GM23338 (cell line): ENCODE results near the gene GIGYF2. TPM values are rescaled to one million over a fixed set of nuclear protein-coding genes. Genes with fewer than 3 reads are reported as not detected.
"Not testable (repeated sequence)": the region's sequence is repeated elsewhere in the genome, so short reads cannot be mapped to it uniquely, and the experiment has no call there.

Experiments used
- ATAC-seq: fragments of 200-7000 bp; cut with Tn5 transposase; 3 replicates; pipeline ENCODE4 v1.9.1; 2020
- DNase-seq: peaks from one replicate; pipeline ENCODE4 v3.0.0-alpha.2; 2015; ENCODE audit warnings: low spot score
- H2AFZ ChIP-seq: fragments of 200-600 bp; sonication (generic); 2 replicates; pipeline ENCODE4 v1.8.0; 2016; ENCODE audit warnings: antibody characterized with exemption, mild to moderate bottlenecking, moderate library complexity
- H3F3A ChIP-seq: fragments of 200-600 bp; sonication (generic); replicated peaks from 2 replicates; pipeline ENCODE4 v1.8.0; 2017; ENCODE audit warnings: antibody characterized with exemption, mixed run types, low read depth
- H3K27ac ChIP-seq: fragments of 200-600 bp; sonication (generic); 2 replicates; pipeline ENCODE4 v1.6.1; 2016; ENCODE audit warnings: low read depth
- H3K27me3 ChIP-seq: fragments of 200-600 bp; sonication (generic); 2 replicates; pipeline ENCODE4 v1.8.0; 2016; ENCODE audit warnings: mild to moderate bottlenecking, mixed run types, moderate library complexity; ENCODE audit not compliant: insufficient read depth
- H3K36me3 ChIP-seq: fragments of 200-600 bp; sonication (generic); 2 replicates; pipeline ENCODE4 v1.8.0; 2016; ENCODE audit warnings: mild to moderate bottlenecking; ENCODE audit not compliant: insufficient read depth
- H3K4me1 ChIP-seq: fragments of 200-600 bp; sonication (generic); 2 replicates; pipeline ENCODE4 v1.8.0; 2016; ENCODE audit warnings: mild to moderate bottlenecking, moderate library complexity; ENCODE audit not compliant: insufficient read depth
- H3K4me2 ChIP-seq: fragments of 200-600 bp; sonication (generic); 2 replicates; pipeline ENCODE4 v1.7.1; 2017; ENCODE audit warnings: mixed run types
- H3K4me3 ChIP-seq: fragments of 200-600 bp; sonication (generic); 2 replicates; pipeline ENCODE4 v1.6.1; 2016; ENCODE audit warnings: mixed run types
- H3K79me2 ChIP-seq: fragments of 200-600 bp; sonication (generic); replicated peaks from 2 replicates; pipeline ENCODE4 v1.8.0; 2017; ENCODE audit warnings: mild to moderate bottlenecking; ENCODE audit not compliant: insufficient read depth
- H3K9me2 ChIP-seq: fragments of 200-600 bp; sonication (generic); 2 replicates; pipeline ENCODE4 v1.8.0; 2017; ENCODE audit not compliant: insufficient read depth
- H4K20me1 ChIP-seq: fragments of 200-600 bp; sonication (generic); replicated peaks from 2 replicates; pipeline ENCODE4 v1.8.0; 2017; ENCODE audit warnings: mild to moderate bottlenecking; ENCODE audit not compliant: insufficient read depth
- H3K27ac Mint-ChIP-seq: 2 replicates; pipeline ENCODE4 v1.8.0; 2020; ENCODE audit warnings: inconsistent platforms, mild to moderate bottlenecking, moderate library complexity, mixed read lengths
- H3K27me3 Mint-ChIP-seq: 3 replicates; pipeline ENCODE4 v1.8.0; 2022; ENCODE audit warnings: low read depth, mild to moderate bottlenecking, moderate library complexity, mixed read lengths, inconsistent platforms; ENCODE audit not compliant: insufficient read depth, poor library complexity
- H3K36me3 Mint-ChIP-seq: 3 replicates; pipeline ENCODE4 v1.8.0; 2021; ENCODE audit warnings: low read depth, mild to moderate bottlenecking, inconsistent platforms, moderate library complexity, mixed read lengths
- H3K4me1 Mint-ChIP-seq: 3 replicates; pipeline ENCODE4 v1.8.0; 2020; ENCODE audit warnings: mild to moderate bottlenecking, inconsistent platforms, mixed read lengths
- H3K4me3 Mint-ChIP-seq: 3 replicates; pipeline ENCODE4 v1.8.0; 2021; ENCODE audit warnings: moderate library complexity, mild to moderate bottlenecking, inconsistent platforms, mixed read lengths
- H3K9me3 Mint-ChIP-seq: 3 replicates; pipeline ENCODE4 v1.8.0; 2020; ENCODE audit warnings: moderate library complexity, mild to moderate bottlenecking, inconsistent platforms, mixed read lengths
- CREB1 ChIP-seq: fragments of 250-450 bp; sonication (Bioruptor Pico); IDR thresholded peaks from 2 replicates; pipeline ENCODE4 v1.5.0; 2020; ENCODE audit warnings: low read depth, mild to moderate bottlenecking, moderate library complexity
- CTCF ChIP-seq, 2 experiments: fragments of 200-600 bp in 1 of 2; sonication (generic) in 1 of 2; conservative IDR thresholded peaks; 2 replicates each; pipeline versions ENCODE4 v1.5.1 to v1.6.1; 2016 to 2017; ENCODE audit warnings: antibody characterized with exemption in 2 of 2, low read depth in 2 of 2, mild to moderate bottlenecking in 2 of 2, moderate library complexity in 1 of 2
- EZH2phosphoT487 ChIP-seq: fragments of 200-600 bp; sonication (generic); IDR thresholded peaks from one replicate; pipeline ENCODE4 v1.8.1; 2018; ENCODE audit warnings: antibody characterized with exemption; ENCODE audit not compliant: unreplicated experiment
- JUNB ChIP-seq: IDR thresholded peaks from one replicate; pipeline ENCODE4 v1.6.1; 2016; ENCODE audit warnings: antibody characterized with exemption; ENCODE audit not compliant: unreplicated experiment
- NANOG ChIP-seq: IDR thresholded peaks from 2 replicates; pipeline ENCODE4 v1.6.1; 2016; ENCODE audit warnings: antibody characterized with exemption, borderline replicate concordance
- ZNF114 ChIP-seq: fragments of 250-450 bp; sonication (Bioruptor Pico); IDR thresholded peaks from 2 replicates; pipeline ENCODE4 v1.5.0; 2020; ENCODE audit warnings: mild to moderate bottlenecking, moderate library complexity
- polyA plus RNA-seq: library from polyadenylated mRNA; unstranded; fragments of >200 nt; fragmentation: Nextera tagmentation; extraction: Ambion mirVana; gene quantifications from 2 replicates; pipeline ENCODE4 v1.2.1, GENCODE V29; 2016
- total RNA-seq: library from RNA; depleted of rRNA; stranded (reverse); fragments of >200 nt; shearing (Covaris generic); gene quantifications from 2 replicates; pipeline ENCODE4 v1.2.3, GENCODE V29; 2014
- TF ChIP-seq, protein P1 (sequence below): IDR thresholded peaks from one replicate; pipeline ENCODE4 v1.6.1; 2018; ENCODE audit warnings: antibody characterized with exemption; ENCODE audit not compliant: unreplicated experiment

GIGYF2 gene
- total and polyA plus RNA-seq, 2 experiments from 2014 or later, result 48.9 to 104 TPM

GRCh38 chr2:232681527-232681926, 15.6 kb upstream of the GIGYF2 start (continued):
- TF ChIP-seq, protein P1, sequence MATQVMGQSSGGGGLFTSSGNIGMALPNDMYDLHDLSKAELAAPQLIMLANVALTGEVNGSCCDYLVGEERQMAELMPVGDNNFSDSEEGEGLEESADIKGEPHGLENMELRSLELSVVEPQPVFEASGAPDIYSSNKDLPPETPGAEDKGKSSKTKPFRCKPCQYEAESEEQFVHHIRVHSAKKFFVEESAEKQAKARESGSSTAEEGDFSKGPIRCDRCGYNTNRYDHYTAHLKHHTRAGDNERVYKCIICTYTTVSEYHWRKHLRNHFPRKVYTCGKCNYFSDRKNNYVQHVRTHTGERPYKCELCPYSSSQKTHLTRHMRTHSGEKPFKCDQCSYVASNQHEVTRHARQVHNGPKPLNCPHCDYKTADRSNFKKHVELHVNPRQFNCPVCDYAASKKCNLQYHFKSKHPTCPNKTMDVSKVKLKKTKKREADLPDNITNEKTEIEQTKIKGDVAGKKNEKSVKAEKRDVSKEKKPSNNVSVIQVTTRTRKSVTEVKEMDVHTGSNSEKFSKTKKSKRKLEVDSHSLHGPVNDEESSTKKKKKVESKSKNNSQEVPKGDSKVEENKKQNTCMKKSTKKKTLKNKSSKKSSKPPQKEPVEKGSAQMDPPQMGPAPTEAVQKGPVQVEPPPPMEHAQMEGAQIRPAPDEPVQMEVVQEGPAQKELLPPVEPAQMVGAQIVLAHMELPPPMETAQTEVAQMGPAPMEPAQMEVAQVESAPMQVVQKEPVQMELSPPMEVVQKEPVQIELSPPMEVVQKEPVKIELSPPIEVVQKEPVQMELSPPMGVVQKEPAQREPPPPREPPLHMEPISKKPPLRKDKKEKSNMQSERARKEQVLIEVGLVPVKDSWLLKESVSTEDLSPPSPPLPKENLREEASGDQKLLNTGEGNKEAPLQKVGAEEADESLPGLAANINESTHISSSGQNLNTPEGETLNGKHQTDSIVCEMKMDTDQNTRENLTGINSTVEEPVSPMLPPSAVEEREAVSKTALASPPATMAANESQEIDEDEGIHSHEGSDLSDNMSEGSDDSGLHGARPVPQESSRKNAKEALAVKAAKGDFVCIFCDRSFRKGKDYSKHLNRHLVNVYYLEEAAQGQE, result no peak
- TF ChIP-seq CTCF (conservative IDR thresholded peaks at IDR 0.05; ENCODE audit: low read depth in 2 of 2) (no peak), NANOG (no peak), CREB1 (CRISPR knock-in tag) (no peak), ZNF114 (CRISPR knock-in tag) (no peak), EZH2phosphoT487 (no peak), JUNB (no peak)

- Mint-ChIP-seq H3K9me3 (no peaks in the 10 kb centered on the region), H3K4me1 (no peaks in the 10 kb centered on the region), H3K27me3 (peaks cover 11% of the 10 kb centered on the region), H3K4me3 (no peak overlapping the region), H3K36me3 (no peaks in the 10 kb centered on the region), H3K27ac (no peak overlapping the region)
- DNase-seq, result no peak
- H3K4me2 ChIP-seq, result no peak overlapping the region
- H3K79me2 ChIP-seq, result no peaks in the 10 kb centered on the region
- no peaks in the 10 kb centered on the region for H3K4me1 ChIP-seq
- H3K36me3 ChIP-seq, result no peaks in the 10 kb centered on the region
- no peaks in the 10 kb centered on the region for H3K9me2 ChIP-seq
- no peaks in the 10 kb centered on the region for H3K27me3 ChIP-seq
- TF ChIP-seq CTCF (conservative IDR thresholded peaks at IDR 0.05; ENCODE audit: low read depth in 2 of 2) (0 out of 4 replicates have a peak, but pooled peaks of 1 of the 2 experiments have one; percentile 7), NANOG (no peak)
- H4K20me1 ChIP-seq, result no peaks in the 10 kb centered on the region; the same call in 1 of the 2 replicates
- no peak overlapping the region for H3K27ac ChIP-seq
- H3K4me3 ChIP-seq, result no peak overlapping the region
- H3F3A ChIP-seq, result no peaks in the 10 kb centered on the region
- H2AFZ ChIP-seq, result no peak overlapping the region
- ATAC-seq, result no peak; the same call in 2 of the 3 replicates
Observed at GRCh38 chr2:232683368-232683767, 13.8 kb upstream of the GIGYF2 start.

DNA sequence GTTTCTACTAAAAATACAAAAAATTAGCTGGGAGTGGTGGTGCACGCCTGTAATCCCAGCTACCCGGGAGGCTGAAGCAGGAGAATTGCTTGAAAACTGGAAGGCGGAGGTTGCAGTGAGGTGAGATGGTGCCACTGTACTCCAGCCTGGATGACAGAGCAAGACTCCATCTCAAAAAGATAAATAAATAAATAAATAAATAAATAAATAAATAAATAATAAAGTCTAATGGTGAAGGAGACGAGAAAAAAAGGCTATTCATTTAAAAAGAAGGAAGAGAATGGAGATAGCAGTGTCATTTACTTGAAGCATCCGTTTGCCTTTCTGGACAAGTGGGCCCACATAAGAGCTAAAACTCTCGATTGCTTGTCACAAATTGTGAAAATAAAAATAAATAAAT, 11.7 kb upstream of the GIGYF2 start:
- not testable (repeated sequence) for H3K79me2 ChIP-seq, H3K9me3 Mint-ChIP-seq, H3K36me3 Mint-ChIP-seq, H3K27ac Mint-ChIP-seq, H3K36me3 ChIP-seq, H3K27me3 ChIP-seq, H2AFZ ChIP-seq, ATAC-seq, H3K4me3 Mint-ChIP-seq, H3K9me2 ChIP-seq, H3K27ac ChIP-seq, H3F3A ChIP-seq, DNase-seq, H4K20me1 ChIP-seq, H3K4me2 ChIP-seq, H3K4me1 ChIP-seq, H3K4me3 ChIP-seq, H3K4me1 Mint-ChIP-seq
- H3K27me3 Mint-ChIP-seq, result peaks cover 11% of the 10 kb centered on the region
